ENCODE data around the gene SLFN12.
"Not testable (repeated sequence)": the region's sequence is repeated elsewhere in the genome, so short reads cannot be mapped to it uniquely, and the experiment has no call there.

Gene SLFN12

GRCh38 chr17:35432176-35433074, at the start of gene SLFN12:
Gene SLFN12 (minus strand): TSS chr17:35432500. CDS start chr17:35423028, 9,472 bp downstream.
- DNase-seq, result peak; percentile 34

DNA sequence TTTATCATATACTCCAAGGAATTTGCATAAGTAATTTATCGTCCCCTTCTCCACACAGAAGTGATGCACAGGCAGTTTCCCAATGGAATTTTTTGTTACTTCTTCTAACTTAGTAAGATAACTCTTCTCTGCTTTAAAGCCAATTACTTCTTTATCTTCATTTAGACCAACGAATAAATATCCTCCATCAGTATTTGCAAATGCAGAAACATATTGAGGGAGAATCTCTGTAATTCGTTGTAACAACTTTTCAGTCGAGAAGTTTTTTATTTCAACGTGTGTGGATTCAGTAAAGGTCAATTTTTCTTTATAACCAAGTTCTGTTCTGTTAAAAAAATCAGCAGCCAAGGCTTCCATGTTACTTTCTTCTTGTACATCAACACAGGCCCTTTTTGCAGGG, 47.0 kb upstream of the SLFN12 start:
- DNase-seq, result no peak

DNA sequence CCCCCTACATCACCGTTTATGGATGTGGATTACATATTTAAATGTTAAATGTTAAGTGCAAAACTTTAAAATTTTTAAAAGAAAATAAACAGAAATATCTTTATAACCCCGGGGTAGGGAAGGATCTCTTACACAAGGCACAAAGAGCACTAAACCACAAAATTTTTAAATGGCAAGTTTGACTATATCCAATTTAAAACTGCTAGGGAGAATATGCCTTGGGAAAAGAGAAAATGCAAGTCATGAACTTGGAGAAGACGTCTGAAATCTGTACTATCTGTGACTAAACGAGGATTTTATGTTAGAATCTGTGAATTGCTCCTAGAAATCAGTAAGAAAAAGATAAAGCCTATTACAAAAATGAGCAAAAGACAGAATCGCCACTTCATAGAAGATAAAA, 44.9 kb upstream of the SLFN12 start:
- DNase-seq, result no peak

DNA sequence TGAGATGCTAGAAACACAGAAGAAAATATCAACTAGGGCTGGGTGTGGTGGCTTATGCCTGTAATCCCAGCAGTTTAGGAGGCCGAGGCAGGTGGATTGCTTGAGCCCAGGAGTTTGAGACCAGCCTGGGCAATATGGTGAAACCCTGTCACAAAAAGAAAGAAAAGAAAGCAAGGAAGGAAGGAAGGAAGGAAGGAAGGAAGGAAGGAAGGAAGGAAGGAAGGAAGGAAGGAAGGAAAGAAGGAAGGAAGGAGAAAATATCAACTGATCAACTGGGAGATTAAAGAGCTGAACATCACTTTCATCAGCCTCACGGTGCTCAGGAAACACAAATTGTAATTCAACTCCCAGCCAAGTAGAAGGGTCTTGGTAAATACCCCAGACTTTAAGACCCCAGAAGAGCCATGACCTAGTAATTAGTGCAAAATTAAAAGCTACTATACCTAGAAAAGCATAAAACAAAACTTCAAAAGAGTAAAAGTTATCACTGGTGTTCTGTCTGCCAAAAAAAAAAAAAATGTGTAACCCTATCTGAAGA, 44.1 kb upstream of the SLFN12 start:
- no peak for DNase-seq

DNA sequence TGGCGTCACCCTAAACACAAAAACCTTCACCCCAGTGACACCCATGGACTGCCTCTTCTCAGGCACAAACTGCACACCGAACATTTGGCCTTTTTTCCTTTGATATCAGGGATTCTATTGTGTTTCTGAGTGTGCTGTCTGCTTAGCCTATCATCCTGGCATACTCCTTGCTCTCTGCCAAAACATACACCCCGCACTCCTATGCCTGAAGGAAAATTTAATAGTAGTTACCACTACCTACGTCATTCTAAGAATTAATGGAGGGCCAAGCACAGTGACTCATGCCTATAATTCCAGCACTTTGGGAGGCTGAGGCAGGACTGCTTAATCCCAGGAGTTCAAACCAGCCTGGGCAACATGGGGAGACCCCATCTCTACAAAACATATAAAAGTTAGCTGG, 36.2 kb upstream of the SLFN12 start:
- DNase-seq, result no peak

DNA sequence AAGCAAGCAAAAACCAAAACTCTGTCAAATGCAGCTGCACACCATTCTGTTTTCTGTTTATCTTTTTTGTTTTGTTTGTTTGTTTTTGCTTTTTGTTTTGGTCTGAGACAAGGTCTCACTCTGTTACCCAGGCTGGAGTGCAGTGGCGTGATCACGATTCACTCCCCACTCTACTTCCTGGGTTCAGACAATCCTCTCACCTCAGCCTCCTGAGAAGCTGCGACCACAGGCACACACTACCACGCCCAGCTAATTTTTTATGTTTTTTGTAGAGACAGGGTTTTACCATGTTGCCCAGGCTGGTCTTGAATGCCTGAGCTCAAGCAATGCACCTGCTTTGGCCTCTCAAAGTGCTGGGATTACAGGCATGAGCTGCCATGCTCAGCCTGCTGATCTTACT, 35.5 kb upstream of the SLFN12 start:
- peak; percentile 28 for DNase-seq

GRCh38 chr17:35460354-35460851, 28.1 kb upstream of the SLFN12 start:
- no peak for DNase-seq

GRCh38 chr17:35454035-35454434, 21.7 kb upstream of the SLFN12 start:
- not testable (repeated sequence) for DNase-seq

- no peak for DNase-seq
These were observed 20.9 kb upstream of the SLFN12 start for GRCh38 chr17:35453171-35453570.

- peak; percentile 89 for DNase-seq
These were observed 17.2 kb upstream of the SLFN12 start for GRCh38 chr17:35449371-35449931.

DNA sequence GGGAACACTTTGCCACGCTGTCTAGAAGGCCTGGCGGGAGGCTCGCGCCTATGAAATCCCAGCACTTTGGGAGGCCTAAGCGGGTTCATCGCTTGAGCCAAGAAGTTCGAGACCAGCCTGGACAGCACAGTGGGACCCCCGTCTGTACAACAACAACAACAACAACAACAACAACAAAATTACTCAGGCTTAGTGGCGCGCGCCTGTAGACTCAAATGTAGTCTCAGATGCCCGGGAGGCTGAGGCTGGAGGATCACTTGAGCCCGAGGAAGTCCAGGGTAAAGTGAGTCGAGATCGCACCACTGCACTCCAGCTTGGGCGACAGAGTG, 16.6 kb upstream of the SLFN12 start:
- no peak for DNase-seq

DNA sequence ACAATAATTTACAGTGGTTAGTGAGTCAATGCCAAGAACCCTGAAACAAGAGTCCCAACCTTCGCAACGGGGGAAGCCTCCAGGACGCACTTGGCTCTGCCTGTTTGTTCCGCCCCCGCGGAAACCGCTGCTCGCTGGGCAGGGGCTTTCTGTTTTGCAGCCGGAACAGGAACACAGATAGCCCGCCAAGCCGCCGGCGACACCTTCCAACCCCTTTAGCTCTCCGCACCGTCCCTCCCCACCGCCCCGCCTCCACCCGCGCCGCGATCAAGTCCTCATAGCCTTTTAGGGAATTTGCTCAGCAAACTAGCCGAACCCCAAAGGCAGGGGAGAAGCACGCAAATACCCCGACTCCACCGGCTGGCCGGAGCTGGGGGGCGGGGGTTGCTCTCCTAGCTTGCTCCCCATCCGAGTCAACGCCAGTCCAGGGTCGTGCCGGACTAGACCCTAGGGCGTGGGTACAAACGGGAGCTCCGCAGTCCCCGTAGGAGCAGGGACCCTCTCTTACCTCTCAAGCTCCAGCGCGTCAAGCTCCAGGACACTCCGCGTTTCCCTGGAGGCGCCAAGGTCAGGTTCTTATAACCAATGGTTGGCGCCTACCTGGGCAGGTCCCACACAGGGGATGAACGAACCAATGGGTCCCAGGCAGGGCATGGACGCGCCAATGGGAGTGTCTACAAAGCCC, 16.1 kb upstream of the SLFN12 start, which contains the start of gene SLFN13:
Gene SLFN13 (minus strand): TSS at position 553 of the 685 bp plus-strand sequence. CDS start 3,086 bp downstream, outside the sequence.
- peak; percentile 95 for DNase-seq

GRCh38 chr17:35447499-35447898, 15.2 kb upstream of the SLFN12 start:
- DNase-seq, result no peak

- DNase-seq, result no peak
These were observed 6.1 kb upstream of the SLFN12 start for GRCh38 chr17:35438433-35438832.

- DNase-seq, result peak; percentile 65
These were observed 985 bp upstream of the SLFN12 start for GRCh38 chr17:35433075-35433894.

DNA sequence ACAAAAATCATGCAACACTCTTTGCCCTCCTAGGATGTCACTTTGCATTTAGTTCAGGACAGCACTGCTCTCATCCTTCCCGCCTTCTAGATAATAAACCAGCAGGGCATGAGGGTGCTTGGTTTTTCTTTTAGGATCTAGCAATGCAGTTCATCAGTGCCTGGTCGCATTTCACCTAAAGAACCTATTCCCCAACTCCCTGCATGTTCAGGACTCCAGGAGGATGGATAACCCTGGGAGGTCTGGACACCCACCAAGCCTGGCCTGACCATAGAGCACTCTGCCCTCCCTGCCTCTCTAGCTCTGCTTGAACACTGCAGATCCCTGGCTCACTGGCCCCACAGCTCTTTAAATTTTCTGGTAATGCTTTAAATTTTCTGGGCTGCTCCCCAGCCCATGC, 2.6 kb downstream of the SLFN12 start:
- DNase-seq, result no peak

GRCh38 chr17:35428229-35428628, 4.1 kb downstream of the SLFN12 start:
- no peak for DNase-seq

DNA sequence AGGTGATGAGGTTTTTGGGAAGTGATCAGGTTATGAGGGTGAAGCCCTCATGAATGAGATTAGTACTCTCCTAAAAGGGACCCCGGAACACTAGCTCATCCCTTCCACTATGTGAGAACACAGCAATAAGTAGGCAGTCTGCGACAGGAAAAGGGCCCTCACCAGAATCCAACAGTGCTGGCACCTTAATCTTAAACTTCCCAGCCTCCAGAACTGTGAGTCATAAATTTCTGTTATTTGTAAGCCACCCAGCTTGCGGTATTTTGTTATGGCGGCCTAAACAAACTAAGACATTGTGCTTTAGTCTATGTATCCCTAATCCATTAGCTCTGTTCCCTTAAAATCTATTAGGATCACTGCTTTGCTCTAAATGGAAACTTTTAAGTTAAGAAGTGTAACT, 8.5 kb downstream of the SLFN12 start:
- DNase-seq, result no peak

GRCh38 chr17:35421069-35421468, 11.2 kb downstream of the SLFN12 start:
- DNase-seq, result not testable (repeated sequence)

- no peak for DNase-seq
These were observed 15.6 kb downstream of the SLFN12 start for GRCh38 chr17:35416659-35417058.

- not testable (repeated sequence) for DNase-seq
These were observed 17.6 kb downstream of the SLFN12 start for GRCh38 chr17:35414707-35415106.

DNA sequence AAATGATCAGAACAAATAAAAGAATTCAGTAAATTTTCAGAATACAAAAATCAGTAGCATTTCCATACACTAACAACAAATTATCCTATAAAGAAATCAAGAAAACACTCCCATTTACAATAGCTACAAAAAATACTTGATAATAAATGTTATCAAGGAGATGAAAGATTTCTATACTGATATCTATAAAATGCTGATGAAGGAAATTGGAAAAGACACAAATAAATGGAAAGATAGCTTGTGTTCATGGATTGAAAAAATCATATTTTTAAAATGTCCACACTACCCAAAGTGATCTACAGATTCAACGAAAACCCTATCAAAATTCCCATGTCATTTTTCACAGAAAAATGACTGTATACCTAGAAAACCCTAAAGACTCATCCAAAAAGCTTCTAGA, 18.1 kb downstream of the SLFN12 start:
- no peak for DNase-seq

Data from NK-92 treated with Interleukin-12 subunit alpha and Interleukin-12 subunit beta, amount 100 ng/mL, for 24 hours (cell line).